BE2C (cell line): Measurements from ENCODE around the gene PIP4K2C. TPM values are rescaled to one million over a fixed set of nuclear protein-coding genes. Genes with fewer than 3 reads are reported as not detected.
A peak's percentile ranks its signal among the peaks of the same experiment; 100 is the strongest.

Experiments
- DNase-seq: peaks from one replicate; pipeline ENCODE4 v3.0.0-alpha.2; 2020
- H3K27me3 ChIP-seq: fragments of 250-450 bp; sonication (Bioruptor Pico); 2 replicates; pipeline ENCODE4 v1.5.1; 2020; ENCODE audit warnings: mild to moderate bottlenecking
- H3K36me3 ChIP-seq: fragments of 250-450 bp; sonication (Bioruptor Pico); 2 replicates; pipeline ENCODE4 v1.5.1; 2020; ENCODE audit warnings: mild to moderate bottlenecking
- H3K4me1 ChIP-seq: fragments of 250-450 bp; sonication (Bioruptor Pico); 2 replicates; pipeline ENCODE4 v1.5.1; 2020
- H3K4me3 ChIP-seq: 2 replicates; pipeline ENCODE4 v1.5.1; 2011; ENCODE audit warnings: low read depth, low read length
- H3K9me3 ChIP-seq: fragments of 250-450 bp; sonication (Bioruptor Pico); 2 replicates; pipeline ENCODE4 v1.5.1; 2020
- polyA plus RNA-seq: library from polyadenylated mRNA; unstranded; fragments of >200 nt; gene quantifications from one replicate; pipeline ENCODE4 v1.2.1, GENCODE V29; 2012; ENCODE audit warnings: low read depth, missing spikeins; ENCODE audit not compliant: insufficient read length, insufficient read depth
- TF ChIP-seq, protein P1 (sequence below): IDR thresholded peaks from 2 replicates; pipeline ENCODE4 v1.5.1; 2012; ENCODE audit warnings: mild to moderate bottlenecking, low read depth, low read length

The PIP4K2C gene
- polyA plus RNA-seq, result 37.0 TPM

DNA sequence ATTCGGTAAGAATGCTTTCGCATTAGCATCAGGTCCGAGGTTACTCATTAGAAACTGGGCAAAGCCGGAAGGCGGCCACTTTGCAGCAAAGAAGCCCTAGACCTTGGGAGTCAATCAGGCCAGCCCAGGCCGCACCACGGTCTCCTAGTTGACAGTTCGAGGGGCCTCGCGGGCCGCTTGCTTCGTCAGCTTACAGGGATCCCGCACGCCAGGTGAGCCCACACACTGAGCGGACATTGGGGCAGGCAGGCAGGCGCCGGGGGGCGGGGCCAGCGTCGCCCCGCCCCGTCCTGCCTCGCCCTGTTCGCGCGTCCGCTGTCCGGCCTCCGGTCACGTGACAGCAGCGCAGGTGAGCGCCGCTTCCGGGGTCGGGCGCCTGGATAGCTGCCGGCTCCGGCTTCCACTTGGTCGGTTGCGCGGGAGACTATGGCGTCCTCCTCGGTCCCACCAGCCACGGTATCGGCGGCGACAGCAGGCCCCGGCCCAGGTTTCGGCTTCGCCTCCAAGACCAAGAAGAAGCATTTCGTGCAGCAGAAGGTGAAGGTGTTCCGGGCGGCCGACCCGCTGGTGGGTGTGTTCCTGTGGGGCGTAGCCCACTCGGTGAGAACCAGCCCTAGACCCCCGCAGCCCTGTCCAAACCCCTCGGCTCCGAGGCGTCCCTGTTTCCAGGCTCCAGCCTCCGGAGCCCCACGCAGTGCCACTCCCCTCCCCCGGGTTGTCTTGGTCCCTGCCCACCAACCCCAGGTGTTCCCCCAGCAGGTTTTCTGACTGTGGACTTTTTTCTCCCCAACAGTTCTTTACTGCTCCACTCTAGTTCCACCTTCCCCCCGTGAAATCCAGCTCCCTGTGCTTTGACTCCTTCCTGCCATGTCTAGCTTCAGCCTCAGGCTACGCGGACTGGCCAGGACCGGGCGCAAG, at the start of gene PIP4K2C:
PIP4K2C (plus strand) TSS at position 329 of the 918 bp plus-strand sequence; CDS start at position 427, 98 bp downstream.
- no peaks in the 10 kb centered on the region for H3K36me3 ChIP-seq
- TF ChIP-seq, protein P1, sequence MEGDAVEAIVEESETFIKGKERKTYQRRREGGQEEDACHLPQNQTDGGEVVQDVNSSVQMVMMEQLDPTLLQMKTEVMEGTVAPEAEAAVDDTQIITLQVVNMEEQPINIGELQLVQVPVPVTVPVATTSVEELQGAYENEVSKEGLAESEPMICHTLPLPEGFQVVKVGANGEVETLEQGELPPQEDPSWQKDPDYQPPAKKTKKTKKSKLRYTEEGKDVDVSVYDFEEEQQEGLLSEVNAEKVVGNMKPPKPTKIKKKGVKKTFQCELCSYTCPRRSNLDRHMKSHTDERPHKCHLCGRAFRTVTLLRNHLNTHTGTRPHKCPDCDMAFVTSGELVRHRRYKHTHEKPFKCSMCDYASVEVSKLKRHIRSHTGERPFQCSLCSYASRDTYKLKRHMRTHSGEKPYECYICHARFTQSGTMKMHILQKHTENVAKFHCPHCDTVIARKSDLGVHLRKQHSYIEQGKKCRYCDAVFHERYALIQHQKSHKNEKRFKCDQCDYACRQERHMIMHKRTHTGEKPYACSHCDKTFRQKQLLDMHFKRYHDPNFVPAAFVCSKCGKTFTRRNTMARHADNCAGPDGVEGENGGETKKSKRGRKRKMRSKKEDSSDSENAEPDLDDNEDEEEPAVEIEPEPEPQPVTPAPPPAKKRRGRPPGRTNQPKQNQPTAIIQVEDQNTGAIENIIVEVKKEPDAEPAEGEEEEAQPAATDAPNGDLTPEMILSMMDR, result no peak
- H3K27me3 ChIP-seq, result no peaks in the 10 kb centered on the region
- peak; percentile 73 for DNase-seq
- no peaks in the 10 kb centered on the region for H3K9me3 ChIP-seq
- H3K4me1 ChIP-seq, result no peaks in the 10 kb centered on the region
- H3K4me3 ChIP-seq, result peak within 1 kb of the TSS; percentile 80

- Histone ChIP-seq H3K36me3 (peaks cover 5% of the 10 kb centered on the region), H3K4me3 (no peak overlapping the region), H3K4me1 (no peaks in the 10 kb centered on the region), H3K27me3 (no peaks in the 10 kb centered on the region), H3K9me3 (no peaks in the 10 kb centered on the region)
- TF ChIP-seq, protein P1, result no peak
- DNase-seq, result no peak
Observed at GRCh38 chr12:57541717-57542116, 49.3 kb upstream of the PIP4K2C start.

DNA sequence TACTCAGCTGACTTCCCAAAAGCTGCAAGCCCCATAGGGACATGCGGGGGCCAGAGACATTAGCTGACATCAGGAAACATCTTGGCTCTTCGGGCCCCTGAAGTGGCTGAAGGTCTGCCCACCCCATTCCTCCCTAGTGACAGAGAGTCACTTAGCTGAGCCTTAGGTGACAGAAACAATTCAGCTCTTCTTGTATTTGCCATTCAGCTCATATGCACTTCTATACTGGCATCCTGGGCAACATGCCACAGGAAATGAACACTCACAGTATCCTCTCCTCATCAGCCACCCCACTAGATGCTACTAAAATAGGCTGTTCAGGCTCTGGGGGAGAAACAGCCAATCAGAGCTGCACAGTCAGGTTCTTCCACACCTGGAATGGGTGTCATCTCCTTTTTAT, 47.4 kb upstream of the PIP4K2C start:
- H3K9me3 ChIP-seq, result no peaks in the 10 kb centered on the region
- H3K4me3 ChIP-seq, result no peak overlapping the region
- H3K4me1 ChIP-seq, result no peaks in the 10 kb centered on the region
- DNase-seq, result no peak
- peaks cover 5% of the 10 kb centered on the region for H3K36me3 ChIP-seq
- no peaks in the 10 kb centered on the region for H3K27me3 ChIP-seq
- TF ChIP-seq, protein P1, result no peak

DNA sequence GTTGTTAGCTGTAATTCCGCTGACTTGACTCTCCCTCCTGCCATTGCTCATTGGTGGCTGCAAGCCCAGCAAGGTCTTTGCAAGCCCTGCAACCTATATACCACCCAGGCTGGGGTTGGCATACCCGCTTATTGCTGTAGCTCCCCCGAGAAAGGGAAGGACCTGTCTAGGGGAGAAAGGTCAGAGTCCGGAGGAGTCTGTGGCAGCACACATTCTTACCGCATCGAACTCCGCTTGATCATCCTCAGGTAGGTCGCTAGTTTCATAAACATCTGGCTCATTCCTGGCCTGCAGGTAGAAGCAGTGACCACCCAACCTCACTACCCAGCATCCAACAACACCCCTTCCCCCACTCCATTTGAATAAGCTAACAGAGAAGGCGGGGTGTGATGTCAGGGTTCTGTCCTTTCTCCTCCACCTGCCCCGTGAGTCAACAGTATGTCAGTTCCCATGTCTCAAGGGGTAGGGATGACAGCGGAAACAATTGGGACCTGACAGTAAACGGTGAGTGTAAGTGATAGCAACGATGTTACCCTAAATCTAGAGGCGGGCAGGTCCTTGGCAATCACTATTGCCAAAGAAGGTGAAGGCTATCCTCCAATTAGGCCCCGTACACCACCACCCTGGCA, 45.1 kb upstream of the PIP4K2C start:
- peaks cover 5% of the 10 kb centered on the region for H3K36me3 ChIP-seq
- H3K27me3 ChIP-seq, result no peaks in the 10 kb centered on the region
- H3K9me3 ChIP-seq, result no peaks in the 10 kb centered on the region
- DNase-seq, result no peak
- H3K4me1 ChIP-seq, result no peaks in the 10 kb centered on the region
- TF ChIP-seq, protein P1, result no peak
- H3K4me3 ChIP-seq, result peak overlapping the region; percentile 95

DNA sequence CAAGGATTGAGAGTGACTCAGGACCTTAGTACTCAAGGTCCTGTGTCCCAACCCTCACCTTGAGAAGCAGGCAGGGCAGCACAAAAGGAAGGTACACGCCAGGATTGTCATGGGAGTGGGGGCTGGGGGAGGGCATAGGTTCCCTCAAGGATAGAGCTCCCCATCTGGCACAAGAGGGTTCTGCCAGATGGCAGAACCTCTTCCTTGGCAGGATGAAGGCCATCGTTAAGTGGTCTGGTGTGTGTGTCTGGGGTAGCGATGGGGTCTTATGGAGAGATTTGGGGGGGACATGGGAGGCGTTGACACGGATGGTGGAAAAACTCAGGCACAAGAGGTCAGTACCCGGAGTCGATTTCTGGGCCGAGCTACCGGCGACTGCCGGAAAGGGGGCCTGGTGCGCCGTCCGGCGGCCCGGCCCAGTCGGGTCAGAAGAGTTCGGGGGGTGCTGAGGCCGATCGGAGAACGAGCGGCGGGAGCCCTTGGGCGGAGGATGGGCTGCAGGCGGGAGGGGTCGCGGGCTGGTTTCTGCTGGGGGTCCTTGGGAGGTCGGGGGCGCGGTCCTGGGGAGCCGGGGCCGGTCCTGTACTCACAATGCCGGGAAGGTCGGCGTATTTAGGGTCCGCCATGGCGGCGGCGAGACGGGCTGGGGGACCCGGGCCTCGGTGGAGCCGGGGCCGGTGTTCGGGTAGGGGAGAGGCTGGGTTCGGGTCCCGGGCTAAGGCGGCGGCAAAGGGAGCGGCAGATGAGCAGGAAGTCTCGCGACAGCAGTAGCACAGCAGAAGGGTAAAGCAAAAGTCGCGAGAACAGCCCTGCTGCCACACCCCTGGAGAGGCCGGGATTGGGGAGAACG, 44.3 kb upstream of the PIP4K2C start, which contains the start of gene DCTN2:
DCTN2 (minus strand) TSS at position 755 of the 850 bp plus-strand sequence; CDS start at position 626, 129 bp downstream.
- TF ChIP-seq, protein P1, result no peak
- H3K4me3 ChIP-seq, result peak within 1 kb of the TSS; percentile 95
- H3K9me3 ChIP-seq, result no peaks in the 10 kb centered on the region
- H3K27me3 ChIP-seq, result no peaks in the 10 kb centered on the region
- H3K4me1 ChIP-seq, result no peaks in the 10 kb centered on the region
- H3K36me3 ChIP-seq, result no peaks in the 10 kb centered on the region; the same call in none of the 2 replicates
- DNase-seq, result peak; percentile 97
